Testis (tissue), 2 donors: ENCODE measurements around the gene AMY2A.

Source experiments
- POLR2A ChIP-seq: fragments of 450-650 bp; IDR thresholded peaks from one replicate; pipeline ENCODE4 v1.6.1; 2017; ENCODE audit warnings: antibody characterized with exemption, mild to moderate bottlenecking, moderate library complexity
- TF ChIP-seq, protein P1 (sequence below), 3 experiments: fragments of 450-650 bp in 2 of 3; fragments of 200-600 bp in 1 of 3; sonication (generic) in 1 of 3; IDR thresholded peaks; one replicate each; pipeline ENCODE4 v1.5.1; 2016 to 2019; ENCODE audit warnings: antibody characterized with exemption in 3 of 3, mild to moderate bottlenecking in 2 of 3, moderate library complexity in 1 of 3

GRCh38 chr1:103569493-103569892 lies 47.7 kb upstream of the AMY2A start:
- TF ChIP-seq POLR2A: no peak
- TF ChIP-seq, protein P1, sequence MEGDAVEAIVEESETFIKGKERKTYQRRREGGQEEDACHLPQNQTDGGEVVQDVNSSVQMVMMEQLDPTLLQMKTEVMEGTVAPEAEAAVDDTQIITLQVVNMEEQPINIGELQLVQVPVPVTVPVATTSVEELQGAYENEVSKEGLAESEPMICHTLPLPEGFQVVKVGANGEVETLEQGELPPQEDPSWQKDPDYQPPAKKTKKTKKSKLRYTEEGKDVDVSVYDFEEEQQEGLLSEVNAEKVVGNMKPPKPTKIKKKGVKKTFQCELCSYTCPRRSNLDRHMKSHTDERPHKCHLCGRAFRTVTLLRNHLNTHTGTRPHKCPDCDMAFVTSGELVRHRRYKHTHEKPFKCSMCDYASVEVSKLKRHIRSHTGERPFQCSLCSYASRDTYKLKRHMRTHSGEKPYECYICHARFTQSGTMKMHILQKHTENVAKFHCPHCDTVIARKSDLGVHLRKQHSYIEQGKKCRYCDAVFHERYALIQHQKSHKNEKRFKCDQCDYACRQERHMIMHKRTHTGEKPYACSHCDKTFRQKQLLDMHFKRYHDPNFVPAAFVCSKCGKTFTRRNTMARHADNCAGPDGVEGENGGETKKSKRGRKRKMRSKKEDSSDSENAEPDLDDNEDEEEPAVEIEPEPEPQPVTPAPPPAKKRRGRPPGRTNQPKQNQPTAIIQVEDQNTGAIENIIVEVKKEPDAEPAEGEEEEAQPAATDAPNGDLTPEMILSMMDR (IDR thresholded peaks at IDR 0.05): no peak
